NB4 (cell line): Measurements from ENCODE around the gene LIME1.

Source experiments
- DNase-seq: peaks from one replicate; pipeline ENCODE4 v3.0.0; 2010; ENCODE audit warnings: low read depth
- H3K4me3 ChIP-seq: one replicate; pipeline ENCODE4 v1.5.1; 2011; ENCODE audit warnings: mild to moderate bottlenecking, low read depth, low read length, moderate library complexity
- CTCF ChIP-seq: IDR thresholded peaks from one replicate; pipeline ENCODE4 v1.5.1; 2012; ENCODE audit warnings: low read depth, low read length
- MAX ChIP-seq: IDR thresholded peaks from 2 replicates; pipeline ENCODE4 v1.6.1; 2011; ENCODE audit warnings: low read depth, low read length
- MYC ChIP-seq: IDR thresholded peaks from 2 replicates; pipeline ENCODE4 v1.6.1; 2011; ENCODE audit warnings: low read depth, low read length
- POLR2A ChIP-seq: IDR thresholded peaks from 2 replicates; pipeline ENCODE4 v1.6.1; 2011; ENCODE audit warnings: mild to moderate bottlenecking; ENCODE audit not compliant: insufficient read length; ENCODE audit errors: extremely low read depth

LIME1 gene

GRCh38 chr20:63752411-63753101, 16.1 kb downstream of the LIME1 start:
- H3K4me3 ChIP-seq, result no peak overlapping the region
- DNase-seq, result no peak
- TF ChIP-seq MYC, result no peak
- TF ChIP-seq MAX, result no peak
- no peak for TF ChIP-seq POLR2A
- peak; percentile 3 for TF ChIP-seq CTCF

GRCh38 chr20:63753381-63753780, 16.9 kb downstream of the LIME1 start:
- no peak for TF ChIP-seq CTCF
- TF ChIP-seq POLR2A, result no peak
- no peak for TF ChIP-seq MAX
- no peak for TF ChIP-seq MYC
- no peak overlapping the region for H3K4me3 ChIP-seq
- no peak for DNase-seq

GRCh38 chr20:63754008-63754407, 17.5 kb downstream of the LIME1 start:
- DNase-seq, result no peak
- no peak overlapping the region for H3K4me3 ChIP-seq
- no peak for TF ChIP-seq MYC
- TF ChIP-seq MAX, result no peak
- no peak for TF ChIP-seq CTCF
- no peak for TF ChIP-seq POLR2A

GRCh38 chr20:63755933-63756647, 19.6 kb downstream of the LIME1 start:
- TF ChIP-seq POLR2A (no peak), MYC (no peak), CTCF (no peak), MAX (no peak)
- DNase-seq, result no peak

GRCh38 chr20:63756648-63756991, 20.2 kb downstream of the LIME1 start:
- DNase-seq, result peak; percentile 72
- TF ChIP-seq MYC (peak; percentile 54; the same call in 1 of the 2 replicates), MAX (peak; percentile 78), CTCF (no peak)
- H3K4me3 ChIP-seq, result no peak overlapping the region

More at GRCh38 chr20:63755933-63756647, 19.6 kb downstream of the LIME1 start:
- no peak overlapping the region for H3K4me3 ChIP-seq
